SK-N-SH treated with all-trans-retinoic acid at 6 μM for 48 hours (cell line): ENCODE results near the gene GLIS1.

Experiments used
- ATAC-seq: fragments of 200-7000 bp; cut with Tn5 transposase; 3 replicates; pipeline ENCODE4 v1.9.1; 2020; ENCODE audit warnings: mild to moderate bottlenecking, moderate library complexity
- ARNTL ChIP-seq: fragments of 450-650 bp; formaldehyde crosslinking; IDR thresholded peaks from 2 replicates; pipeline ENCODE4 v1.5.0; 2020; ENCODE audit warnings: low read depth, mild to moderate bottlenecking, moderate library complexity, borderline replicate concordance
- BACH2 ChIP-seq: fragments of 250-450 bp; sonication (Bioruptor Pico); IDR thresholded peaks from 2 replicates; pipeline ENCODE4 v1.9.0; 2021; ENCODE audit warnings: mild to moderate bottlenecking, borderline replicate concordance
- CREB5 ChIP-seq: fragments of 250-450 bp; sonication (Bioruptor Pico); IDR thresholded peaks from 2 replicates; pipeline ENCODE4 v1.5.1; 2020; ENCODE audit warnings: low read depth, mild to moderate bottlenecking, moderate library complexity
- CSDC2 ChIP-seq: fragments of 250-450 bp; sonication (Bioruptor Pico); IDR thresholded peaks from 2 replicates; pipeline ENCODE4 v1.5.0; 2020; ENCODE audit warnings: mild to moderate bottlenecking, moderate library complexity
- ESRRG ChIP-seq: fragments of 250-450 bp; sonication (Bioruptor Pico); IDR thresholded peaks from 2 replicates; pipeline ENCODE4 v1.6.1; 2021; ENCODE audit warnings: mild to moderate bottlenecking
- GLIS3 ChIP-seq: fragments of 250-450 bp; sonication (Bioruptor Pico); IDR thresholded peaks from 2 replicates; pipeline ENCODE4 v1.5.0; 2020; ENCODE audit warnings: mild to moderate bottlenecking, moderate library complexity
- OSR1 ChIP-seq: fragments of 250-450 bp; sonication (Bioruptor Pico); IDR thresholded peaks from 2 replicates; pipeline ENCODE4 v1.8.0; 2022; ENCODE audit warnings: moderate library complexity, mild to moderate bottlenecking, inconsistent platforms
- PATZ1 ChIP-seq: fragments of 250-450 bp; sonication (Bioruptor Pico); IDR thresholded peaks from 2 replicates; pipeline ENCODE4 v1.8.0; 2020; ENCODE audit warnings: mild to moderate bottlenecking, moderate library complexity, borderline replicate concordance
- POU6F1 ChIP-seq: fragments of 250-450 bp; sonication (Bioruptor Pico); IDR thresholded peaks from 2 replicates; pipeline ENCODE4 v1.8.0; 2021; ENCODE audit warnings: low read depth, mild to moderate bottlenecking, moderate library complexity, borderline replicate concordance
- PPARA ChIP-seq: fragments of 250-450 bp; sonication (Bioruptor Pico); IDR thresholded peaks from 2 replicates; pipeline ENCODE4 v1.5.0; 2020; ENCODE audit warnings: mild to moderate bottlenecking, borderline replicate concordance
- RARB ChIP-seq: fragments of 250-450 bp; sonication (Bioruptor Pico); IDR thresholded peaks from 2 replicates; pipeline ENCODE4 v1.8.0; 2021; ENCODE audit warnings: mild to moderate bottlenecking, moderate library complexity
- SNAI2 ChIP-seq: fragments of 250-450 bp; sonication (Bioruptor Pico); IDR thresholded peaks from 2 replicates; pipeline ENCODE4 v1.5.0; 2020; ENCODE audit warnings: mild to moderate bottlenecking, moderate library complexity
- TCF4 ChIP-seq: fragments of 250-450 bp; sonication (Bioruptor Pico); IDR thresholded peaks from 2 replicates; pipeline ENCODE4 v1.8.0; 2021; ENCODE audit warnings: mild to moderate bottlenecking, moderate library complexity, borderline replicate concordance
- TOX ChIP-seq: fragments of 250-450 bp; sonication (Bioruptor Pico); IDR thresholded peaks from 2 replicates; pipeline ENCODE4 v1.8.0; 2021; ENCODE audit warnings: mild to moderate bottlenecking, moderate library complexity, borderline replicate concordance
- TSHZ2 ChIP-seq: fragments of 250-450 bp; sonication (Bioruptor Pico); IDR thresholded peaks from 2 replicates; pipeline ENCODE4 v1.5.0; 2020; ENCODE audit warnings: mild to moderate bottlenecking, moderate library complexity
- ZC3H10 ChIP-seq: fragments of 250-450 bp; sonication (Bioruptor Pico); IDR thresholded peaks from 2 replicates; pipeline ENCODE4 v1.5.1; 2021; ENCODE audit warnings: mild to moderate bottlenecking, moderate library complexity
- ZFP3 ChIP-seq: fragments of 250-450 bp; sonication (Bioruptor Pico); IDR thresholded peaks from 2 replicates; pipeline ENCODE4 v1.5.0; 2020; ENCODE audit warnings: mild to moderate bottlenecking, moderate library complexity
- ZFP30 ChIP-seq: fragments of 450-650 bp; formaldehyde crosslinking; IDR thresholded peaks from 2 replicates; pipeline ENCODE4 v1.5.0; 2022; ENCODE audit warnings: mild to moderate bottlenecking, moderate library complexity
- ZNF565 ChIP-seq: fragments of 450-650 bp; formaldehyde crosslinking; conservative IDR thresholded peaks from 2 replicates; pipeline ENCODE4 v1.5.0; 2020; ENCODE audit warnings: low read depth, mild to moderate bottlenecking, moderate library complexity
- ZNF70 ChIP-seq: fragments of 450-650 bp; formaldehyde crosslinking; IDR thresholded peaks from 2 replicates; pipeline ENCODE4 v1.5.0; 2020; ENCODE audit warnings: mild to moderate bottlenecking, moderate library complexity
- ZNF8 ChIP-seq: fragments of 450-650 bp; formaldehyde crosslinking; IDR thresholded peaks from 2 replicates; pipeline ENCODE4 v1.5.0; 2020; ENCODE audit warnings: mild to moderate bottlenecking, moderate library complexity

GLIS1 gene

GRCh38 chr1:53601031-53601745 is 137.8 kb downstream of the GLIS1 start:
- no peak for TF ChIP-seq ESRRG (CRISPR knock-in tag)
- no peak for TF ChIP-seq POU6F1 (CRISPR knock-in tag)
- no peak for TF ChIP-seq BACH2 (CRISPR knock-in tag)
- TF ChIP-seq ZFP3 (CRISPR knock-in tag) = no peak
- TF ChIP-seq ARNTL (CRISPR knock-in tag) = no peak
- no peak for TF ChIP-seq RARB (CRISPR knock-in tag)
- no peak for TF ChIP-seq TOX (CRISPR knock-in tag)
- no peak for TF ChIP-seq SNAI2
- TF ChIP-seq CSDC2 (CRISPR knock-in tag) = no peak
- TF ChIP-seq PATZ1 (CRISPR knock-in tag) = no peak
- TF ChIP-seq TSHZ2 (CRISPR knock-in tag) = no peak
- TF ChIP-seq ZNF8 = no peak
- TF ChIP-seq CREB5 (CRISPR knock-in tag) = no peak
- no peak for TF ChIP-seq TCF4
- no peak for TF ChIP-seq ZFP30 (CRISPR knock-in tag)
- no peak for TF ChIP-seq ZNF565 (CRISPR knock-in tag)
- TF ChIP-seq GLIS3 (CRISPR knock-in tag) = no peak
- no peak for TF ChIP-seq ZNF70 (CRISPR knock-in tag)
- no peak for TF ChIP-seq OSR1
- ATAC-seq = no peak

- no peak for TF ChIP-seq PPARA
- no peak for TF ChIP-seq POU6F1 (CRISPR knock-in tag)
- TF ChIP-seq ZNF70 (CRISPR knock-in tag) = no peak
- no peak for TF ChIP-seq ZFP3 (CRISPR knock-in tag)
- TF ChIP-seq RARB (CRISPR knock-in tag) = no peak
- no peak for TF ChIP-seq ZC3H10 (CRISPR knock-in tag)
- TF ChIP-seq ZFP30 (CRISPR knock-in tag) = no peak
- TF ChIP-seq TSHZ2 (CRISPR knock-in tag) = no peak
- TF ChIP-seq CREB5 (CRISPR knock-in tag) = no peak
- TF ChIP-seq TCF4 = no peak
- no peak for TF ChIP-seq CSDC2 (CRISPR knock-in tag)
- TF ChIP-seq ZNF8 = no peak
- TF ChIP-seq ESRRG (CRISPR knock-in tag) = no peak
- TF ChIP-seq GLIS3 (CRISPR knock-in tag) = no peak
- no peak for ATAC-seq
These were observed 138.4 kb downstream of the GLIS1 start for GRCh38 chr1:53600561-53600960.
